Measurements from ENCODE around the gene GAD2.

The GAD2 gene

DNA sequence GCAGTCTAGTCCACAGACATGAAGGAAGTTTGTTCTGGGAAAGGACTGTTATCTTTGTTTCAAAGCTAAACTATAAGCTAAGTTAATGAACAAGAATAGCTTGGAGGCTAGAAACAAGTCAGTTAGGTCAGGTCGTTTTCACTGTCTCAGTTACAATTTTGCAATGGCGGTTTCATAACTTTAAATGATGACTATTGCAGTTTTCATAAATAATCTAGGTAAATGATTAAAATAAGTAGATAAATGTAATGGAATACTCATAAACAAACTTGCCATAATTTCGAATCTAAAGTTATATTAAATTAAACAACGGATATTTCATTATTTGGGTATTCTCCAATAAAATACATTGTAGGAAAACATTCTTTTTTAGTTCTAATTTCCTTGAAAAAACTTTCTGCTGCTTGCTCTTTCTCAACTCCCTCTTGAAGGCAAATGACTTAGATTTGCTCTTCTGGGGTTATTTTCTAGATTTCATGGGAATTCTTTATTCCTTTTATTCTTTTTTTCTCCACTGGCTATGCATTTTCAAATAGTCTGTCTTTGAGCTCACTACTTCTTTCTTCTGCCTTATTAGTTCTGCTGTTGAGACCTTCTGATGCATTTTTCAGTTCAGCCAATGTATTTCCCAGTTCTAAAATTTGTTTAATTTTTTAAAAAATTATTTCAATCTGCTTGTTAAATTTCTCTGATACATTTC is 117.8 kb downstream of the GAD2 start:
- no peak overlapping the region for H3K27ac ChIP-seq (ENCODE audit: extremely low read depth, low read depth, low read length)
- peak; percentile 92 for TF ChIP-seq SETDB1 (IDR thresholded peaks at IDR 0.05; ENCODE audit: insufficient read length, low read length)
- no peak for TF ChIP-seq ZNF423 (tag by site-specific recombination; IDR thresholded peaks at IDR 0.05)
- no peaks in the 10 kb centered on the region for H3K9me3 ChIP-seq (ENCODE audit: control insufficient read depth, insufficient read depth, low read depth, low read length)
- H3K4me3 ChIP-seq (ENCODE audit: low read depth, low read length) = no peak overlapping the region
- H3K36me3 ChIP-seq (ENCODE audit: control insufficient read depth in 2 of 2, insufficient read depth in 1 of 2, low read length in 2 of 2) = no peaks in the 10 kb centered on the region
- no peaks in the 10 kb centered on the region for H3K4me1 ChIP-seq (ENCODE audit: control insufficient read depth, insufficient read depth, low read length)
- ChIA-PET CTCF (interaction anchor here (0.6 to 6.6 kb wide), 8 partner anchors 36 to 547 kb away, joined by 3 to 133 read pairs (median 4); no protein-coding TSS in a partner anchor), POLR2A (no interaction called here)

DNA sequence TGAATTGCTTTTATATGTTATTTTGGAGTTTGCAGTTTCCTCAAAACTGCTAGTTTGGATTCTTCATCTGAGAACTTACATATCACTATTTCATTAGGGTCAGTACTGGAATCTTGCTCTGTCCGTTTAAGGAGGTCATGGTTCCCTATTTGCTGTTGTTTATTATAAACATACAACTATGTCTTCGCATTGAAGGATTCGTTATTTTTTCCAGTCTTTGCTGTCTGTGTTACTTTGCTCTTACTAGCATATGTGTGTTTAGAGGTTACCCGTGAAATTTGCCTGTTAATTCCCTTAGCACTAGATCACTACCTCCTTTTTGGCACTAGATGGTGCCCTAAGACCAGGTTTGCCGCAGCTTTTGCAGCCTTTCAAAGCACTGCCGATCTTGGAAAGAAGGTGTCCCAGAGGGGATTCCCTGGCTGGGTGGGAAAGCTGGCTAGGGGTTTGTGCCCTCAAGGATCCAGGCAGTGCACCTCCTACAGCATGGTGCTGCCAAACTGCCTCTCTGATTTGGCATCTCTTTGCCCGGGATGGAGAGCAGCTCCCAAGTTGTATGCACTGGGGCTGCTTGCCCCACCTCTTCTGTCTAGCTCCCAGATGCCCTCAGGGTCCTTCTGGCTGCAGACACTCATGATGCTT is 118.5 kb downstream of the GAD2 start:
- no peaks in the 10 kb centered on the region for H3K9me3 ChIP-seq (ENCODE audit: control insufficient read depth, insufficient read depth, low read depth, low read length)
- peak overlapping the region; percentile 22 for H3K4me3 ChIP-seq (ENCODE audit: low read depth, low read length)
- H3K27ac ChIP-seq (ENCODE audit: extremely low read depth, low read depth, low read length) = no peak overlapping the region
- CTCF ChIA-PET = interaction anchor here (0.6 to 6.6 kb wide), 24 partner anchors 10 to 1030 kb away, joined by 3 to 133 read pairs (median 4); no protein-coding TSS in a partner anchor
- no peaks in the 10 kb centered on the region for H3K36me3 ChIP-seq (ENCODE audit: control insufficient read depth in 2 of 2, insufficient read depth in 1 of 2, low read length in 2 of 2)
- POLR2A ChIA-PET = no interaction called here
- no peaks in the 10 kb centered on the region for H3K4me1 ChIP-seq (ENCODE audit: control insufficient read depth, insufficient read depth, low read length)
- TF ChIP-seq, protein P1, sequence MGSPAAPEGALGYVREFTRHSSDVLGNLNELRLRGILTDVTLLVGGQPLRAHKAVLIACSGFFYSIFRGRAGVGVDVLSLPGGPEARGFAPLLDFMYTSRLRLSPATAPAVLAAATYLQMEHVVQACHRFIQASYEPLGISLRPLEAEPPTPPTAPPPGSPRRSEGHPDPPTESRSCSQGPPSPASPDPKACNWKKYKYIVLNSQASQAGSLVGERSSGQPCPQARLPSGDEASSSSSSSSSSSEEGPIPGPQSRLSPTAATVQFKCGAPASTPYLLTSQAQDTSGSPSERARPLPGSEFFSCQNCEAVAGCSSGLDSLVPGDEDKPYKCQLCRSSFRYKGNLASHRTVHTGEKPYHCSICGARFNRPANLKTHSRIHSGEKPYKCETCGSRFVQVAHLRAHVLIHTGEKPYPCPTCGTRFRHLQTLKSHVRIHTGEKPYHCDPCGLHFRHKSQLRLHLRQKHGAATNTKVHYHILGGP (tag by site-specific recombination; IDR thresholded peaks at IDR 0.05) = no peak
- TF ChIP-seq, protein P2, sequence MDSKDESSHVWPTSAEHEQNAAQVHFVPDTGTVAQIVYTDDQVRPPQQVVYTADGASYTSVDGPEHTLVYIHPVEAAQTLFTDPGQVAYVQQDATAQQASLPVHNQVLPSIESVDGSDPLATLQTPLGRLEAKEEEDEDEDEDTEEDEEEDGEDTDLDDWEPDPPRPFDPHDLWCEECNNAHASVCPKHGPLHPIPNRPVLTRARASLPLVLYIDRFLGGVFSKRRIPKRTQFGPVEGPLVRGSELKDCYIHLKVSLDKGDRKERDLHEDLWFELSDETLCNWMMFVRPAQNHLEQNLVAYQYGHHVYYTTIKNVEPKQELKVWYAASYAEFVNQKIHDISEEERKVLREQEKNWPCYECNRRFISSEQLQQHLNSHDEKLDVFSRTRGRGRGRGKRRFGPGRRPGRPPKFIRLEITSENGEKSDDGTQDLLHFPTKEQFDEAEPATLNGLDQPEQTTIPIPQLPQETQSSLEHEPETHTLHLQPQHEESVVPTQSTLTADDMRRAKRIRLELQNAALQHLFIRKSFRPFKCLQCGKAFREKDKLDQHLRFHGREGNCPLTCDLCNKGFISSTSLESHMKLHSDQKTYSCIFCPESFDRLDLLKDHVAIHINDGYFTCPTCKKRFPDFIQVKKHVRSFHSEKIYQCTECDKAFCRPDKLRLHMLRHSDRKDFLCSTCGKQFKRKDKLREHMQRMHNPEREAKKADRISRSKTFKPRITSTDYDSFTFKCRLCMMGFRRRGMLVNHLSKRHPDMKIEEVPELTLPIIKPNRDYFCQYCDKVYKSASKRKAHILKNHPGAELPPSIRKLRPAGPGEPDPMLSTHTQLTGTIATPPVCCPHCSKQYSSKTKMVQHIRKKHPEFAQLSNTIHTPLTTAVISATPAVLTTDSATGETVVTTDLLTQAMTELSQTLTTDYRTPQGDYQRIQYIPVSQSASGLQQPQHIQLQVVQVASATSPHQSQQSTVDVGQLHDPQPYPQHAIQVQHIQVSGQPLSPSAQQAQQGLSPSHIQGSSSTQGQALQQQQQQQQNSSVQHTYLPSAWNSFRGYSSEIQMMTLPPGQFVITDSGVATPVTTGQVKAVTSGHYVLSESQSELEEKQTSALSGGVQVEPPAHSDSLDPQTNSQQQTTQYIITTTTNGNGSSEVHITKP (tag by site-specific recombination; IDR thresholded peaks at IDR 0.05) = peak; percentile 71
- TF ChIP-seq ZNF548 (tag by site-specific recombination; IDR thresholded peaks at IDR 0.05) (no peak), ZNF561 (tag by site-specific recombination; IDR thresholded peaks at IDR 0.05; ENCODE audit: borderline replicate concordance) (no peak), ZNF792 (tag by site-specific recombination; IDR thresholded peaks at IDR 0.05) (no peak), TRIM28 (IDR thresholded peaks at IDR 0.05; ENCODE audit: borderline replicate concordance, low read length) (peak; percentile 92; the same call in 1 of the 2 replicates), ZNF660 (tag by site-specific recombination; IDR thresholded peaks at IDR 0.05) (no peak), ZNF248 (tag by site-specific recombination; IDR thresholded peaks at IDR 0.05) (no peak), ZBTB21 (tag by site-specific recombination; IDR thresholded peaks at IDR 0.05) (no peak), ZNF221 (tag by site-specific recombination; IDR thresholded peaks at IDR 0.05; ENCODE audit: borderline replicate concordance) (no peak), ZNF23 (tag by site-specific recombination; IDR thresholded peaks at IDR 0.05; ENCODE audit: borderline replicate concordance) (no peak), ZNF366 (tag by site-specific recombination; conservative IDR thresholded peaks at IDR 0.05) (no peak), ZEB2 (tag by site-specific recombination; IDR thresholded peaks at IDR 0.05) (no peak), KLF8 (tag by site-specific recombination; IDR thresholded peaks at IDR 0.05) (no peak), MEIS1 (CRISPR knock-in tag; IDR thresholded peaks at IDR 0.05; ENCODE audit: borderline replicate concordance) (no peak), ZBTB17 (tag by site-specific recombination; IDR thresholded peaks at IDR 0.05) (peak; percentile 56), ZNF473 (tag by site-specific recombination; IDR thresholded peaks at IDR 0.05) (no peak), MZF1 (tag by site-specific recombination; IDR thresholded peaks at IDR 0.05; ENCODE audit: borderline replicate concordance) (no peak)
- TF ChIP-seq, protein P3, sequence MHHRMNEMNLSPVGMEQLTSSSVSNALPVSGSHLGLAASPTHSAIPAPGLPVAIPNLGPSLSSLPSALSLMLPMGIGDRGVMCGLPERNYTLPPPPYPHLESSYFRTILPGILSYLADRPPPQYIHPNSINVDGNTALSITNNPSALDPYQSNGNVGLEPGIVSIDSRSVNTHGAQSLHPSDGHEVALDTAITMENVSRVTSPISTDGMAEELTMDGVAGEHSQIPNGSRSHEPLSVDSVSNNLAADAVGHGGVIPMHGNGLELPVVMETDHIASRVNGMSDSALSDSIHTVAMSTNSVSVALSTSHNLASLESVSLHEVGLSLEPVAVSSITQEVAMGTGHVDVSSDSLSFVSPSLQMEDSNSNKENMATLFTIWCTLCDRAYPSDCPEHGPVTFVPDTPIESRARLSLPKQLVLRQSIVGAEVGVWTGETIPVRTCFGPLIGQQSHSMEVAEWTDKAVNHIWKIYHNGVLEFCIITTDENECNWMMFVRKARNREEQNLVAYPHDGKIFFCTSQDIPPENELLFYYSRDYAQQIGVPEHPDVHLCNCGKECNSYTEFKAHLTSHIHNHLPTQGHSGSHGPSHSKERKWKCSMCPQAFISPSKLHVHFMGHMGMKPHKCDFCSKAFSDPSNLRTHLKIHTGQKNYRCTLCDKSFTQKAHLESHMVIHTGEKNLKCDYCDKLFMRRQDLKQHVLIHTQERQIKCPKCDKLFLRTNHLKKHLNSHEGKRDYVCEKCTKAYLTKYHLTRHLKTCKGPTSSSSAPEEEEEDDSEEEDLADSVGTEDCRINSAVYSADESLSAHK (tag by site-specific recombination; IDR thresholded peaks at IDR 0.05) = no peak
- TF ChIP-seq, protein P4, sequence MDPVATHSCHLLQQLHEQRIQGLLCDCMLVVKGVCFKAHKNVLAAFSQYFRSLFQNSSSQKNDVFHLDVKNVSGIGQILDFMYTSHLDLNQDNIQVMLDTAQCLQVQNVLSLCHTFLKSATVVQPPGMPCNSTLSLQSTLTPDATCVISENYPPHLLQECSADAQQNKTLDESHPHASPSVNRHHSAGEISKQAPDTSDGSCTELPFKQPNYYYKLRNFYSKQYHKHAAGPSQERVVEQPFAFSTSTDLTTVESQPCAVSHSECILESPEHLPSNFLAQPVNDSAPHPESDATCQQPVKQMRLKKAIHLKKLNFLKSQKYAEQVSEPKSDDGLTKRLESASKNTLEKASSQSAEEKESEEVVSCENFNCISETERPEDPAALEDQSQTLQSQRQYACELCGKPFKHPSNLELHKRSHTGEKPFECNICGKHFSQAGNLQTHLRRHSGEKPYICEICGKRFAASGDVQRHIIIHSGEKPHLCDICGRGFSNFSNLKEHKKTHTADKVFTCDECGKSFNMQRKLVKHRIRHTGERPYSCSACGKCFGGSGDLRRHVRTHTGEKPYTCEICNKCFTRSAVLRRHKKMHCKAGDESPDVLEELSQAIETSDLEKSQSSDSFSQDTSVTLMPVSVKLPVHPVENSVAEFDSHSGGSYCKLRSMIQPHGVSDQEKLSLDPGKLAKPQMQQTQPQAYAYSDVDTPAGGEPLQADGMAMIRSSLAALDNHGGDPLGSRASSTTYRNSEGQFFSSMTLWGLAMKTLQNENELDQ (tag by site-specific recombination; IDR thresholded peaks at IDR 0.05; ENCODE audit: low read depth) = no peak
- TF ChIP-seq, protein P5, sequence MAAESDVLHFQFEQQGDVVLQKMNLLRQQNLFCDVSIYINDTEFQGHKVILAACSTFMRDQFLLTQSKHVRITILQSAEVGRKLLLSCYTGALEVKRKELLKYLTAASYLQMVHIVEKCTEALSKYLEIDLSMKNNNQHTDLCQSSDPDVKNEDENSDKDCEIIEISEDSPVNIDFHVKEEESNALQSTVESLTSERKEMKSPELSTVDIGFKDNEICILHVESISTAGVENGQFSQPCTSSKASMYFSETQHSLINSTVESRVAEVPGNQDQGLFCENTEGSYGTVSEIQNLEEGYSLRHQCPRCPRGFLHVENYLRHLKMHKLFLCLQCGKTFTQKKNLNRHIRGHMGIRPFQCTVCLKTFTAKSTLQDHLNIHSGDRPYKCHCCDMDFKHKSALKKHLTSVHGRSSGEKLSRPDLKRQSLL (tag by site-specific recombination; IDR thresholded peaks at IDR 0.05) = no peak

Data from HEK293 (cell line).